HUES6 (cell line): ENCODE measurements around the gene GRHPR.

Source experiments
- H3K27ac ChIP-seq: 2 replicates; pipeline ENCODE4 v1.7.0; 2013; ENCODE audit warnings: low read depth, mild to moderate bottlenecking, low read length, inconsistent platforms
- H3K27me3 ChIP-seq: 2 replicates; pipeline ENCODE4 v1.6.1; 2013; ENCODE audit warnings: low read length; ENCODE audit not compliant: control insufficient read depth, insufficient read depth
- H3K36me3 ChIP-seq: 2 replicates; pipeline ENCODE4 v1.6.1; 2013; ENCODE audit warnings: low read length; ENCODE audit not compliant: control insufficient read depth, insufficient read depth
- H3K4me1 ChIP-seq: 2 replicates; pipeline ENCODE4 v1.6.1; 2013; ENCODE audit warnings: low read length; ENCODE audit not compliant: control insufficient read depth, insufficient read depth
- H3K4me3 ChIP-seq: 2 replicates; pipeline ENCODE4 v1.5.1; 2013; ENCODE audit warnings: low read depth, low read length
- H3K9ac ChIP-seq: one replicate; pipeline ENCODE4 v1.6.1; 2013; ENCODE audit warnings: mild to moderate bottlenecking, low read length
- H3K9me3 ChIP-seq: 2 replicates; pipeline ENCODE4 v1.6.1; 2013; ENCODE audit warnings: low read depth, low read length; ENCODE audit not compliant: control insufficient read depth, insufficient read depth

The GRHPR gene

GRCh38 chr9:37413311-37413710, 9.2 kb upstream of the GRHPR start:
- Histone ChIP-seq H3K27me3 (no peaks in the 10 kb centered on the region), H3K4me1 (peaks cover 25% of the 10 kb centered on the region), H3K4me3 (no peak overlapping the region), H3K36me3 (no peaks in the 10 kb centered on the region), H3K9me3 (no peaks in the 10 kb centered on the region), H3K9ac (no peak overlapping the region), H3K27ac (no peak overlapping the region)

DNA sequence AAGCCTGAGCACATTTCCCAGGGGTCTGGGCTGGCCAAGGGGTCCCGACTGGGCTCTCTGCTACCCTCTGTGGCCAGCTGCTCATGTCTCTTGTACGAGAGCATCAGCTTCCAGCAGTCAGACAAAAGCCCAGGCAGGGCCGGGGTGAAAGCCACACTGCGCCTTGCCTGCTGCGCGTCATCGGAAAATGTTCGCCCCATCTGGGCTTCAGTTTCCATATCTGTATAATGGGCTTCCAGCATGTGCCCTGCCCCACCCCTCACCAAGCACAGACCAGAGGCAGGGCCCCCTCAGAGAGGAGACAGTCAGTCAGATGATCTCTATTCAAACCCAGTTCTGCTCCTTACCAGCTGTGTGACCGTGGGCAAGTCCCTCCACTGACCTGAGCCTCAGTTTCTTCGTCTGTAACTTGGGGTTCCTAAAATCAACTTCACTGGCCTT, 8.0 kb upstream of the GRHPR start:
- no peak overlapping the region for H3K27ac ChIP-seq
- H3K27me3 ChIP-seq: no peaks in the 10 kb centered on the region
- H3K9ac ChIP-seq: peak overlapping the region; percentile 4

GRCh38 chr9:37415011-37415719, 7.3 kb upstream of the GRHPR start:
- H3K9ac ChIP-seq: peak overlapping the region; percentile 24
- peaks cover 25% of the 10 kb centered on the region for H3K4me1 ChIP-seq
- no peaks in the 10 kb centered on the region for H3K9me3 ChIP-seq
- H3K4me3 ChIP-seq: 0 out of 2 replicates have a peak overlapping the region, but pooled peaks have one; percentile 16
- H3K27me3 ChIP-seq: no peaks in the 10 kb centered on the region
- no peaks in the 10 kb centered on the region for H3K36me3 ChIP-seq
- no peak overlapping the region for H3K27ac ChIP-seq

More for the DNA sequence above, 8.0 kb upstream of the GRHPR start:
- Histone ChIP-seq H3K4me3 (0 out of 2 replicates have a peak overlapping the region, but pooled peaks have one; percentile 16), H3K4me1 (peaks cover 25% of the 10 kb centered on the region), H3K9me3 (no peaks in the 10 kb centered on the region), H3K36me3 (no peaks in the 10 kb centered on the region)

GRCh38 chr9:37417252-37417803, 5.2 kb upstream of the GRHPR start:
- Histone ChIP-seq H3K4me1 (peaks cover 30% of the 10 kb centered on the region), H3K4me3 (no peak overlapping the region), H3K27ac (no peak overlapping the region), H3K36me3 (no peaks in the 10 kb centered on the region), H3K9ac (no peak overlapping the region), H3K27me3 (no peaks in the 10 kb centered on the region), H3K9me3 (no peaks in the 10 kb centered on the region)

DNA sequence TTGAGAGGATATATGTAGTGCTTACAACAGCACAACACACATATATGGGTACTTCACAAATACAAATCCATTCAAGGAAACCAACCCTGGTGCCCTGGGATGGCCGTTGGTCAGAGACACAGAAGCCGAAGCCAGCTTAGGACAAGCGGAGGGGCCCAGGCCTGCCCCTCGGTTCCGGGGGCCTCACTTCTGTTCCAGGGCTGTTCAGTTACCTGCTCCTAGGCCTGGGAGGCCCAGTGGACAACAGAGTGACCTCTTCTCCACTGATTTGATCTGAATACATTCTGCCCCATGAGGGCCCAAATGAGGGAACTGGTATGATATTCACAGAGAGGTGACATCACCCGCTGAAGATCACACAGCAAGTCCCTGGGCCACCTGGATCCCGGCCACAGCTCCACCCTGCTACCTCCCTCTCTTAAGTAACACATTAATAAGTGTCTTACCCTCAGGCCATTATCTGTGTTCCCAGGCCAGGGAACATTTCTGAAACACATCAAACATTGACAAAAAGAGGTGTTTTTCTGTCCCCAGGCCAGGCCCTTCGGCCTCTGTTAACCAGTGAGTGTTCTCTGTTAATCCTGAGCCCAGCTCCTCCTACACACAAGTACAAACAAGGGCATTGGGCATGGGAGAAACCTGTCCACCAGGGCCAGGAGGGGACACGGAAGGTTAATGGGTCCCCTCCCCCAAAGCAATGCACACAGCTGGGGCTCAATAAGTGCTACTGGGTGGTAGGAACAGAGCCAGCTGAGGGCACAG, 4.5 kb upstream of the GRHPR start:
- Histone ChIP-seq H3K27me3 (no peaks in the 10 kb centered on the region), H3K9me3 (no peaks in the 10 kb centered on the region), H3K27ac (no peak overlapping the region), H3K4me1 (peaks cover 30% of the 10 kb centered on the region), H3K9ac (no peak overlapping the region), H3K4me3 (no peak overlapping the region), H3K36me3 (no peaks in the 10 kb centered on the region)

DNA sequence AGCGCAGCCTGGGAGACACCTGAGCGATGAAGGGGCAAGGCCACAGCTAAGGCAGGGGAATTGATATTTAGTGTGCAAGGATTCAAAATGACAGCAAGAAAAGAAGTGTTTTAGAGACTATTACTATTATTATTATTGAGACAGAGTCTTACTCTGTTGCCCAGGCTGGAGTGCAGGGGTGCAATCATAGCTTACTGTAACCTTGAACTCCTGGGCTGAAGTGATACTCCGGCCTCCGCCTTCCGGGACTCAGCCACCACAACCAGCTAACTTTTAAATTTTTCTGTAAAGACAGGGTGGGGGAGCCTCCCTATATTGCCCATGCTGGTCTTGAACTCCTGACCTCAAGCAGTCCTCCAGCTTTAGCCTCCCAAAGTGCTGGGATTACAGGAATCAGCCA, 3.3 kb upstream of the GRHPR start:
- Histone ChIP-seq H3K9me3 (no peaks in the 10 kb centered on the region), H3K4me3 (no peak overlapping the region), H3K27me3 (no peaks in the 10 kb centered on the region), H3K4me1 (peaks cover 39% of the 10 kb centered on the region), H3K27ac (no peak overlapping the region), H3K9ac (no peak overlapping the region), H3K36me3 (no peaks in the 10 kb centered on the region)

- Histone ChIP-seq H3K4me1 (peaks cover 38% of the 10 kb centered on the region), H3K9ac (no peak overlapping the region)
Observed at GRCh38 chr9:37420271-37421215, 2.0 kb upstream of the GRHPR start.

DNA sequence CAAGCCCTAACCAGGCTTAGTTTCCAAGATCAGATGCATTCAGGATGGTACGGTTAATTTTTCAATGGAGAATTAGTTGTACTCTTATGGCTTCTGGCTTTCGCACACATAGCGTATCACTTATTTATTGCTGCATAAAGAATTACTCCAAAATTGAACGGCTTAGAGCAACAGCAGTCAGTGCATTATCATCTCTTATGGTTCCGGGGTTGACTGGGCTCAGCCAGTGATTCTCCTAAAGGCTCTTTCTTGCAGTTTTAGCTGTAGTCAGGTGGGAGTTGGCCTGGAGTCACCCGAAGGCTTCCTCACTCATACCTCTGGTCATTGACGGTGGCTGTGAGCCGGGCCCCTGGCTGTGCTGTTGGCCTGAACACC, 595 bp upstream of the GRHPR start:
- peak overlapping the region; percentile 86; the same call in 1 of the 2 replicates for H3K27ac ChIP-seq
- H3K27me3 ChIP-seq: no peaks in the 10 kb centered on the region
- H3K9ac ChIP-seq: peak overlapping the region; percentile 79
- H3K36me3 ChIP-seq: peaks cover 22% of the 10 kb centered on the region
- H3K9me3 ChIP-seq: no peaks in the 10 kb centered on the region
- peaks cover 26% of the 10 kb centered on the region for H3K4me1 ChIP-seq
- H3K4me3 ChIP-seq: peak overlapping the region; percentile 95

More at GRCh38 chr9:37420271-37421215, 2.0 kb upstream of the GRHPR start:
- Histone ChIP-seq H3K27ac (no peak overlapping the region), H3K27me3 (no peaks in the 10 kb centered on the region), H3K4me3 (no peak overlapping the region), H3K36me3 (peaks cover 9% of the 10 kb centered on the region), H3K9me3 (no peaks in the 10 kb centered on the region)

DNA sequence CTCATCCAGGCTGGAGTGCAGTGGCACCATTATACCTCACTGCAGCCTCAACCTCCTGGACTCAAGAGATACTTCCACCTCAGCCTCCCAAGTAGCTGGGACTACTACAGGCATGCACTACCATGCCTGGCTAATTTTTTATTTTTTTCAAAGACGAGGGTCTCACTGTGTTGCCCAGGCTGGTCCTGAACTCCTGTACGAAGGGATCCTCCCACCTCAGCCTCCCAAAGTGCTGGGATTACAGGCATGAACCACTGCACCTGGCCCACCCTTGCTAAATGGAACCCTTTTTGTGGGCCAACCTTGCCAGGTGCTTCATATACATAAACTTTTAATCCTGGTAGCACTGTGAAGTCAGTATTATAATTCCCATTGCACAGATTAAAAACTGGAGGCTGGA, 1.0 kb downstream of the GRHPR start:
- Histone ChIP-seq H3K4me3 (peak overlapping the region; percentile 95), H3K9me3 (no peaks in the 10 kb centered on the region), H3K9ac (no peak overlapping the region), H3K36me3 (peaks cover 36% of the 10 kb centered on the region), H3K4me1 (peaks cover 26% of the 10 kb centered on the region), H3K27ac (no peak overlapping the region; the same call in 1 of the 2 replicates), H3K27me3 (no peaks in the 10 kb centered on the region)

GRCh38 chr9:37424204-37424685, 1.7 kb downstream of the GRHPR start:
- H3K27ac ChIP-seq: no peak overlapping the region
- H3K4me3 ChIP-seq: peak overlapping the region; percentile 95
- H3K9me3 ChIP-seq: no peaks in the 10 kb centered on the region
- no peak overlapping the region for H3K9ac ChIP-seq
- H3K27me3 ChIP-seq: no peaks in the 10 kb centered on the region
- H3K4me1 ChIP-seq: peaks cover 26% of the 10 kb centered on the region
- H3K36me3 ChIP-seq: peaks cover 44% of the 10 kb centered on the region
